ENCODE results near the gene RGL3.

The RGL3 gene

DNA sequence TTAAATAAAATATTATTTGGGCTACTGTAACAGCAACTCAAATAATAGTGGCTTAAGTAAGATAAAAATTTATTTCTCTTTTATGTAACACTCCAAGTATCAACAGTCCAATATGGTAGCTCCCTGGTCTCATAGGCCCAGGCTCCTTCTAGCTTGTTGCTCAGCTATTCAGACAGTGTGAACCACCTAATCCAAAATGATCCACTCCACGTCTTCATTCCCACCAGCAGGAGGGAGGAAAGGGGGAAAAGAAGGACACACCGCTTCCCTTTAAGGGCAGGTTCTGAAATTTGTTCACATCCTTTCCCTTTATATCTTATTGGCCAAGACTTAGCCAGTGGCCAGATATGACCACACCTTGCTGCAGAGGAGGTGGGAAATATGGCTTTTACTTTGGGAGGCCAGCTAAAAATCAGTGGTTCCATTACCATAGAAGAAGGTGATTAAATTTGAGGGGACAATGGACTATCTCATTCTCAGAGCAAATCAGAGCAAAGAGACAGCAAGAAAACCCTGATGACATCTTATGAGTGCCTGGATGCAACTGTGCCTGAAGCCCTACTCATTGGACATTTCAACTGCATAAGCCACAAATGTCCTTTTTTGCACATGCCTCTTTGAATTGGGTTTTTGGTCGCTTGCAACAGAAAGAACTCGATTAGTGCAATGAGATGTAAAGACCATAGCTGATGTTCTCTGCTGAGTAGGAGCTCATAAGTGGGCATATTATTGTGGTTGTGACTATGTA lies 28.0 kb downstream of the RGL3 start:
- no peak for DNase-seq (ENCODE audit: extremely low read depth, low read depth)
- TF ChIP-seq, protein P1, sequence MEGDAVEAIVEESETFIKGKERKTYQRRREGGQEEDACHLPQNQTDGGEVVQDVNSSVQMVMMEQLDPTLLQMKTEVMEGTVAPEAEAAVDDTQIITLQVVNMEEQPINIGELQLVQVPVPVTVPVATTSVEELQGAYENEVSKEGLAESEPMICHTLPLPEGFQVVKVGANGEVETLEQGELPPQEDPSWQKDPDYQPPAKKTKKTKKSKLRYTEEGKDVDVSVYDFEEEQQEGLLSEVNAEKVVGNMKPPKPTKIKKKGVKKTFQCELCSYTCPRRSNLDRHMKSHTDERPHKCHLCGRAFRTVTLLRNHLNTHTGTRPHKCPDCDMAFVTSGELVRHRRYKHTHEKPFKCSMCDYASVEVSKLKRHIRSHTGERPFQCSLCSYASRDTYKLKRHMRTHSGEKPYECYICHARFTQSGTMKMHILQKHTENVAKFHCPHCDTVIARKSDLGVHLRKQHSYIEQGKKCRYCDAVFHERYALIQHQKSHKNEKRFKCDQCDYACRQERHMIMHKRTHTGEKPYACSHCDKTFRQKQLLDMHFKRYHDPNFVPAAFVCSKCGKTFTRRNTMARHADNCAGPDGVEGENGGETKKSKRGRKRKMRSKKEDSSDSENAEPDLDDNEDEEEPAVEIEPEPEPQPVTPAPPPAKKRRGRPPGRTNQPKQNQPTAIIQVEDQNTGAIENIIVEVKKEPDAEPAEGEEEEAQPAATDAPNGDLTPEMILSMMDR (IDR thresholded peaks at IDR 0.05; ENCODE audit: low read depth, low read length, missing control alignments), result no peak

DNA sequence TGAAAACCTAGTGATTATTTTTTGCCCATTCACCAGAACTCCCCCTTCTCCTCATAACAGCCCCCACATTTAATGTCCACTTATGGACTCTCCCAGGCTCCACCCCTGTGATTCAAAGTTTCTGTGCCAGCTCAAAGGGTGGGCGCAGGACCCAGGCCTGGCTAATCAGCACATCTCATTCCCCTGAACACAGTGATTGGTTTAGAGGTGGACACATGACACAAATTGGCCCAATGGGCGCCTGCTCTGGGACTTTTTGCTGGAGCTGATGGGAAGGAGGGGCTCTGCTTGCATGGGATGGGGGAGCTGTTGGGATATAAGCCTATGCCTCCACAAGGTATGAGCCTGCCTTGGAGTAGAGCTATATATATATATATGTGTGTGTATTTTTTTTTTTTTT lies 28.8 kb downstream of the RGL3 start:
- no peak for DNase-seq (ENCODE audit: extremely low read depth, low read depth)
- TF ChIP-seq, protein P1 (IDR thresholded peaks at IDR 0.05; ENCODE audit: low read depth, low read length, missing control alignments), result no peak
- H3K4me3 ChIP-seq (replicated peaks; ENCODE audit: low read depth, low read length), result no peak overlapping the region

More for the DNA sequence above, 28.0 kb downstream of the RGL3 start:
- H3K4me3 ChIP-seq (replicated peaks; ENCODE audit: low read depth, low read length), result no peak overlapping the region

DNA sequence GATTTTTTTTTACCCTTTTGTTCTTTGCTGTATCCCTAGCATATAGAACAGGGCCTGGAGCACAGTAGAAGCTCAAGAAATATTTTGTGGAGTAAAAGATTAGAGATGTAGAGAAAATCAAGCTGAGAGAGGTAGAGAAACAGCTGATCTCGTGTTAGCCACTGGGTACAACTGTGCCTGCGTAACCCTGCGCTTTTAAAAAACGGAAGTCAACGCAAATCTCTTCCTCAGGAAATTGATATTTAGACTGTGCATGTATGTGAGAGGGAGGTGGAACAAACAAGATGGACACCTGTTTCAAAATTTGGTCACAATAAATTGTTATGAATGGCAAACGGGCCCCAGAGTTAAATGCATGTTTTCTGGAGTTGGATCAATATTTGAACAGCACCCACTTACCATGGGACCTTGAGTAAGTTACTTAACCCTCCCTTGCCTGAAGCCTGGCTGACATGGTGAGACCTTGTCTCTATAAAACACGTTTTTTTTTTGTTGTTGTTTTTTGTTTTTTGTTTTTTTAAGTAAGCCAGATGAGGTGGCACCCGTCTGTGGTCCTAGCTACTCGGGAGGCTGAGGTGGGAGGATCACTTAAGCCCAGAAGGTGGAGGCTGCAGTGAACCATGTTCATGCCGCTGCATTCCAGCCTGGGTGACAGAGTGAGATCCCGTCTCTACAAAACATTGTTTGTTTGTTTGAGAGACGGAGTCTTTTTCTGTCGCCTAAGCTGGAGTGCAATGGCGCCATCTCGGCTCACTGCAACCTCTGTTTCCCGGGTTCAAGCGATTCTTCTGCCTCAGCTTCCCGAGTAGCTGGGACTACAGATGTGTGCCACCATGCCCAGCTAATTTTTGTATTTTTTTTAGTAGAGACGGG lies 31.7 kb downstream of the RGL3 start:
- no peak for DNase-seq (ENCODE audit: extremely low read depth, low read depth)
- no peak overlapping the region for H3K4me3 ChIP-seq (replicated peaks; ENCODE audit: low read depth, low read length)
- TF ChIP-seq, protein P1 (IDR thresholded peaks at IDR 0.05; ENCODE audit: low read depth, low read length, missing control alignments), result no peak

DNA sequence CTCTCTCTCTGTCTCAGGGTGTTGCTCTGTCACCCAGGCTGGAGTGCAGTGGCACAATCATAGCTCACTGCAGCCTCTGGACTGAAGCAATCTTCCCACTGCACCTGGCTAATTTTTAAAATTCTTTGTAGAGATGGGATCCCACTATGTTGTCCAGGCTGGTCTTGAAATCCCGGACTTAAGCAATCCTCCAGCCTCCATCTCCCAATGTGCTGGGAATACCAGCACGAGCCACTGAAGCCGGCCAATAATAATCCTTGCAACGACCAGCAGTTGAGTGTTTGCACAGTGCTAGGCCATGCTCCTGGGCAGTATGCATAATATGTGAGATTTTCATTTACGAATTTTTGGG lies 34.4 kb downstream of the RGL3 start:
- DNase-seq (ENCODE audit: extremely low read depth, low read depth), result no peak
- no peak overlapping the region for H3K4me3 ChIP-seq (replicated peaks; ENCODE audit: low read depth, low read length)
- TF ChIP-seq, protein P1 (IDR thresholded peaks at IDR 0.05; ENCODE audit: low read depth, low read length, missing control alignments), result no peak

DNA sequence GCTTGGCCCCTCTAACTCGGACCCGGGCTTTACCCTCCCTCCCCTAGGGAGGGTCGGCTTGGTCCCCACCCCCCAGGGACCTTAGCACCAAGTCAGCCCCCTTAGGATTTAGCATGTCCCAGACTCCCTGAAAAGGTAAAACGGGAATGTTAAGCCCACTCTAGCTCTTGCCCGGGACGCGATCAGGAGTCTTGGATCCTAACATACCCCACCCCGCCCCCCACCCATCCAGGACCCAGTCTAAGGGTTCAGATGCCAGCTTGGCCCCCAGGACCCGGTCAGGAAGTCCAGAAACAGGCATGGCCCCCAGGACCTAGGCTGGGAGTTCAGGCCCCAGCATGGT lies 35.4 kb downstream of the RGL3 start:
- no peak for DNase-seq (ENCODE audit: extremely low read depth, low read depth)
- TF ChIP-seq, protein P1 (IDR thresholded peaks at IDR 0.05; ENCODE audit: low read depth, low read length, missing control alignments), result no peak
- no peak overlapping the region for H3K4me3 ChIP-seq (replicated peaks; ENCODE audit: low read depth, low read length)

DNA sequence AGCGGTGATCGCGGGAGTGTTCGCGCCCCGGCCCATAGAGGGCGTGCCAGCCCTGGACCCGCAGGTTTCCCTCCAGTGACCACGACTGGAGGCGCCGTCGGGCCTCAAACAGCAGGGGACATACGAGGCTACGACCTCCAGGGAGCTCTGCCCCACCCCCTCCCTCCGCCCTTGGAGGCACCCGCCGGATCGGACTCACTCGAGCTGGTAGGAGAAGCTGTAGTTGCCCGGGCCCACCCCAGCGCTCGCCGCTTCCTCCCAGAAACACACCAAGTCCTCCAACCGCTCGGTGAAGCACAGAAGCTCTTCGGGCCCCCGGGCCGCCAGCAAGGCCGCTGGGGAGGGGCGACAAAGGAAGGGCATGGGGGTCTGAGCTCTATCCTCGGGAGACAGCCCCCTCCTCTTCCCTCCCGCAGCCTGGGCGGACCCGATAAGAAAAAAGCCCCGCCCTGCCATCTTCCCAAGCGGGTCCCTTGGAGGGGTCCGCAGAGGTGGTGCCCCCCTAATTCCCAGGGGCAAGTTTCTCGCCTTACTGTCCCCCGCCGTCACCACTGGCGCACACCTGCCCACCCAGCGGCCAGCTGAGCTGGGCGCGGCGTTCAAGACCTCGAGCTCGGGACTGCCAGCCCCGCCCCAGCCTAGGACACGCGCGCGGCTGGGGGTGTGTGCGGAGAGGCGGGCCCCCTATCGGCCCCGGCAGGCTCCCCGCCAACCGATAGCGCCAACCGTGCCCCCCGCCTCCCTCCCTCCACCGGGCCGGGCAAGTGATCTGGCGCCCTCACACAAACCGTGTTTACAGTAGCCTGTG lies 36.0 kb downstream of the RGL3 start:
- TF ChIP-seq, protein P1 (IDR thresholded peaks at IDR 0.05; ENCODE audit: low read depth, low read length, missing control alignments), result peak; percentile 76
- no peak for DNase-seq (ENCODE audit: extremely low read depth, low read depth)
- no peak overlapping the region for H3K4me3 ChIP-seq (replicated peaks; ENCODE audit: low read depth, low read length)

Measured in HFF-Myc (cell line).